Jurkat, Clone E6-1 (cell line): Measurements from ENCODE around the gene USH2A.
"Not testable (repeated sequence)": the region's sequence is repeated elsewhere in the genome, so short reads cannot be mapped to it uniquely, and the experiment has no call there.

Experiments
- DNase-seq: peaks from one replicate; pipeline ENCODE4 v3.0.0-alpha.2; 2011; ENCODE audit warnings: low read depth, low spot score
- H3K4me3 ChIP-seq: 2 replicates; pipeline ENCODE4 v1.5.1; 2011; ENCODE audit warnings: mild to moderate bottlenecking, low read length, control low read depth, moderate library complexity

USH2A gene

DNA sequence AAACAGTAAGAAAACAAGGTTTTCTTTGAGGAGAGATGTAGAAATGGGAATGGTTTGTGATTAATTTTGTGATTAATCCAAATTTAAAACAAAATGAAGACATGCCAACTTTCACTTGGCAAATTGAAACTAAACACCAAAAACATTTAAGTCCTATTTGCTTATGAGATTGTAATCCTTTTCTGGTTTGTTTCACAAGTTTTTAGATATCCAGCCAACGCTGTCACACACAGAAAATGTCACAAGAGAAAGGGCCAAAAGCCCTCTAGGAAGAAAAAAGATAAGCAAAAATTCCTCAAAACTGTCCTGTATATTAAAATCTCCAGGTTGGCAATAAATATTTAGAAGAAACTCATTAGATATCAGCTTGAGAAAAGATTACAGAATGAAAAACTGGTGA is 2.5 kb downstream of the USH2A start:
- no peak overlapping the region for H3K4me3 ChIP-seq
- DNase-seq: no peak

GRCh38 chr1:216420263-216420662 is 3.0 kb downstream of the USH2A start:
- DNase-seq: no peak
- H3K4me3 ChIP-seq: no peak overlapping the region

GRCh38 chr1:216416488-216416887 is 6.8 kb downstream of the USH2A start:
- DNase-seq: no peak
- H3K4me3 ChIP-seq: no peak overlapping the region

DNA sequence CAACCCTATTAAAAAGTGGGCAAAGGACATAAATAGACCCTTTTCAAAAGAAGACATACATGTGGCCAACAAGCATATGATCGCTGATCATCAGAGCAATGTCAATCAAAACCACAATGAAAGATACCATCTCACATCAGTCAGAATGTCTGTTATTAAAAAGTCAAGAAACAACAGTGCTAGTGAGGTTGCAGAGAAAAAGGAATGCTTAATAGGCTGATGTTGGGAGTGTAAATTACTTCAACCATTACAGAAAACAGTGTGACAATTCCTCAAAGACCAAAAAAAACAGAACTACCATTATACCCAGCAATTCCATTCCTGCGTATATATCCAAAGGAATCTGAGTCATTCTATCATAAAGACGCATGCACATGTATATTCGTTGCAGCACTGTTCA is 13.2 kb downstream of the USH2A start:
- DNase-seq: no peak
- no peak overlapping the region for H3K4me3 ChIP-seq

- DNase-seq: no peak
Observed at GRCh38 chr1:216390956-216391355, 32.3 kb downstream of the USH2A start.

GRCh38 chr1:216389774-216390173 is 33.5 kb downstream of the USH2A start:
- no peak overlapping the region for H3K4me3 ChIP-seq
- DNase-seq: no peak

More at GRCh38 chr1:216390956-216391355, 32.3 kb downstream of the USH2A start:
- H3K4me3 ChIP-seq: no peak overlapping the region

- no peak overlapping the region for H3K4me3 ChIP-seq
- no peak for DNase-seq
Observed at GRCh38 chr1:216388558-216388957, 34.7 kb downstream of the USH2A start.

- no peak overlapping the region for H3K4me3 ChIP-seq
- DNase-seq: no peak
Observed at GRCh38 chr1:216387782-216388181, 35.5 kb downstream of the USH2A start.

DNA sequence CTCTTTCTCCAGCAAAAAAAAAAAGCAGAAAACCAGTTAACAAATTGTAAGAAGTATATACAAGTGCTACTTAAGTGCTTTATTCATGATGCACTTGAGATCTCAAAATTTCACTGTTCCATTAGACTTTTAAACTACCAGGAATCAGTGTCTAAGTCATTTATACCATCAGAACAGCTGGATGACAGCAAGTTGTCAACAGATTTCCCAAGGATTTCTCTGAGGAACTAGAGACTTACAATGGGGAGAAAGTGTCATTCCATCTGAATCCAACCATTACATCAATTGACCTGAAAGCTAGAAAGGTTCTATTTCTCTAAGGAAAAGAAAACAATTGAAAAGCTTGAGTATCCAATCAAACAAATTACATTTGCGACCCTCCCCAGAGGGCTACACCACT is 43.8 kb downstream of the USH2A start:
- DNase-seq: no peak
- no peak overlapping the region for H3K4me3 ChIP-seq

- no peak overlapping the region for H3K4me3 ChIP-seq
- no peak for DNase-seq
Observed at GRCh38 chr1:216368249-216368648, 55.0 kb downstream of the USH2A start.

DNA sequence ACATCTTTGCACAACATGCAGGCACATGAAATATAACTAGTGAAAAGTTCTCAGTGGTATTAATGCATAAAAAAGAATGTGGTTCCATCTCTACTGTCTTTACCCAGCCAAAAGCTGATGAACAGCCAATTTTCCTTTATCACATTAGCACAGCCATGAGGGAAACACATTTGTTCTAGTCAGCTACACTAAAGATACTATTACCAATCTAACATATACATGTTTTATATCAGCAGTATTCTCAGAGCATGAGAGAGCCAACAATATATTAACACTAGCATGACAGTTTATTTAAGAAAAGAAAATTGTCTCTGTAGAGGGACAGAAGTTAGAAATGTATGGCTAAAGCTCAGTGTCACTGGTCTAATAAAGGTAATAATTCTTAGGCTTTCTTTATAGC is 56.3 kb downstream of the USH2A start:
- H3K4me3 ChIP-seq: no peak overlapping the region
- DNase-seq: no peak

DNA sequence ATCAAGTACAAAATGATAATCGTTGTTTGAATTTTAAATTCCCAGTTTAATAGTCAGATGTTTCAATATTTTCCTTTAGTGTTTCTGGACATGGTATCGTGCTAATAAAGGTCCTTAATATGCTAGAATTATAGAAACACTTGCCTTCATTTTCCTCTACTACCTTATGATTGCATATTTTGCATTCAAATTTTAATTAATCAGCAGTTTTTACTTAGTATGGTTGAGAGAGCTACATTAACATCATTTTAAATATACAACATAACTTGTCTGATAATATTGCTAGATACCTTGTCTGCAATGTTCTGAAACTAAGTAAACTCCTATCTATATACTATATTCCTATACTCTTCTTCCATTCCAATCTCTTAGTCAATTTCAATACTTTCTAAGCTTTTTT is 66.3 kb downstream of the USH2A start:
- DNase-seq: no peak
- H3K4me3 ChIP-seq: no peak overlapping the region

DNA sequence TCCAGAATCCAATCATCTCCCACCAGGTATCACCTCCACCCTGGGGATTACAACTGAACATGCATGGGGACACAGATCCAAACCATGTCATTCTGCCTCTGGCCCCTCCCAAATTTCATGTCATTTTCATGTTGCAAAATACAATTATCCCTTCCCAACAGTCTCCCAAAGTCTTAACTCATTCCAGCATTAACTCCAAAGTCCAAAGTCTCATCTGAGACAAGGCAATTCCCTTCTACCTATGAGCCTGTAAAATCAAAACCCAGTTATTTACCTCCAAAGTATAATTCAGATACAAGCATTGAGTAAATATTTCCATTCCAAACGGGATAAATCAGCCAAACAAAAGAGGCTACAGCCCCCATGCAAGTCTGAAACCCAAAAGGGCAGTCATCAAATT is 73.1 kb downstream of the USH2A start:
- H3K4me3 ChIP-seq: no peak overlapping the region
- DNase-seq: no peak

- H3K4me3 ChIP-seq: no peak overlapping the region
- DNase-seq: no peak
Observed at GRCh38 chr1:216346526-216346925, 76.7 kb downstream of the USH2A start.

DNA sequence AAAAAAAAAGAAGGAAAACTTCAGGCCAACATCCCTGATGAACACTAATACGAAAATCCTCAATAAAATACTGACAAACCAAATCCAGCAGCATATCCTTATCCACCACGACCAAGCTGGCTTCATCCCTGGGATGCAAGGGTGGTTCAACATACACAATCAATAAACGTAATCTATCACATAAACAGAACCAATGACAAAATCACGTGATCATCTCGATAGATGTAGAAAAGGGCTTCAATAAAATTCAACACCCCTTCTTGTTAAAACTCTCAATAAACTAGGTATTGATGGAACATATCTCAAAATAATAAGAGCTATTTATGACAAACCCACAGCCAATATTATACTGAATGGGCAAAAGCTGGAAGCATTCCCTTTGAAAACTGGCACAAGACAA is 82.7 kb downstream of the USH2A start:
- not testable (repeated sequence) for DNase-seq, H3K4me3 ChIP-seq

DNA sequence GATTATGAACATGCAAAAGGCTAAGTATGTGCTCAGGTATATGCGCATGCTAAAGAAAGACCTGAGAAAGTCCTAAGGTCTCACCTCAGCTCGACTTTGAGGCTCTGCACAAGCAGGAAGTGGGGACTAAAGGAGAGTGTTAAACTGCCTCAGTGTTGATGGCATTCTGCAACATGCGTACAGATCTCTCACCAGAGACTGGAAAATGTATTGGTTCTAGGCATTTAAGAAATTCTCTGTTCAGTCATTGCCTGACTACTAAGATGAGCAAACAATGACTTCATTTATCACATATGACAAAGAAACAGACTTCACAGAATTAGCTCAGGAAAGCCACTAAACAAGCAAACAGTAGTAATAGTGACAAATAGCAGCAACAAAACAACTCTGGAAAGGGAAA is 90.8 kb downstream of the USH2A start:
- no peak for DNase-seq

DNA sequence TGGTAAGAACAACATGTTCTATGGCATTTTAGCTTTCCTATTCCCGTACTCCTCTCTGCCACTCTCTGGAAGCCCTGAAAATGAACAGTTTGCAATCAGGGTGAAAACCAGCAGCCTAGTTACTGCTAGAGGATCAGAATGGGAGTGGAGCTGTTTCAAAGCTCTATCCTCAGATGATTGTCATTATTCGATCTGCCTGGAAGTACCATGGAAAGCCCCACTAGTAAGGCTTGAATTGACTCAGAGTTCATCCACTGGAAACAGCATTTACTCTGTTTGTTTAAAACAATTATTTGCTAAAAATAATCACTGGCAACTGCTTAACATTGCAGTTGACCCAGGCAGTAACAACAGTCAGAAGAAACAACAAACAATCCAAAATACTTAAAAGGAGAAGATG is 91.2 kb downstream of the USH2A start:
- no peak overlapping the region for H3K4me3 ChIP-seq
- no peak for DNase-seq

More for the DNA sequence above, 90.8 kb downstream of the USH2A start:
- no peak overlapping the region for H3K4me3 ChIP-seq

DNA sequence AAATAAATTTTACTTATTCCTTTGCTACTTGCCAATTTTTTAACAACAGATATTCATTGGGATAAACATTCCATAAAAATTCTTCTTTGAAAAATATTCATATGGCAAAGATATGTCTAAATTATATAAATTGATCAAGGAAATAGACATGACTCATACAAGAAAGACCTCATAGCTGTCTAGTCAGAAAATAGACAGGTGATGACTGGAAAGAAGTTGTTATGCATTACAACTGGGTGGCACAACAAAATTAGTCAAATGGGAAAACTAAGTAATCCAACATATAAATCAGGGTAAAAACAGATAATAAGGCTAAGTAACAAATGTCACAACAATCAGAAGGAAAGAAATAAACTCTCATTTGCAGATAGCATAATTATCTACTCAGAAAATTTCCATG is 92.0 kb downstream of the USH2A start:
- no peak overlapping the region for H3K4me3 ChIP-seq
- DNase-seq: no peak

DNA sequence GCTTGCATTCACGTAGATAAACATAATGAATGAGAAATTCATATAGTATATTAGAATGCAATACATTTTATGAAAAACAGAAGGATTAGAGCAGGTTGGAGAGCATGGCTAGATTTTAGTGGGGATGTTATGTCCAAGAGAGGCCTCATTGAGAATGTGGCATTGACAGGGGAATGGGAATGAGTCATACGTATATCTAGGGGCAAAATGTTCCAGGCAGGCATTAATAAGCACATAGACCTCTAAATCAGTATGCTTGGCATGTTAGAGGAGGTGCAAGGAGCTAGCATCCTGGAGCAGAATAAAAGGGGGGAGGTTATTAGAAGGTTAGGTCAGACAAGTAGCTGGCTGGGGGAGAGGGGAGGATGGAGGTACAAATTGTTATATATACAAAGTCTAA is 93.0 kb downstream of the USH2A start:
- DNase-seq: no peak
- H3K4me3 ChIP-seq: no peak overlapping the region

- no peak overlapping the region for H3K4me3 ChIP-seq
- DNase-seq: no peak
Observed at GRCh38 chr1:216325946-216326345, 97.3 kb downstream of the USH2A start.

- no peak overlapping the region for H3K4me3 ChIP-seq
- DNase-seq: no peak
Observed at GRCh38 chr1:216325336-216325735, 97.9 kb downstream of the USH2A start.

DNA sequence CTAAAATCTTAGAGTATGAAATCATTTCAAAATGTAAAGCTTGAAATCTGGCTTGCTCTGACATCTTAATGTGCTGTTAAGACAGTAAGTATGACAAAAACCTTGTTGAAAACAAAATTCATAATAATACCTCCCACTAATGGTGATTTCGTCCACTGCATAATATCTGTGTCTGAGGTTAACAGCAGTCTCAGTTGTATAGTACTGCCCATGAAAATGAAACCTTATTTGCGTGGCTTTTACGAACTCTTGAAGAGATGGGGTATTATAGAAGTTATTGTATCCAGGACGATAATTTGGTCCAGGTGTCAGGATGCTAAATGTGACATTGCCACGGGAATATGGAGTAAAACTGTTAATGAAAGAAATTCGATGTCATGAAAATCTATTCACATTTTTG is 99.9 kb downstream of the USH2A start:
- H3K4me3 ChIP-seq: no peak overlapping the region
- DNase-seq: no peak
